Spleen (tissue), 7 donors: ENCODE data around the gene CLSTN3.

Experiments
- POLR2A ChIP-seq, 3 donors: fragments of 450-650 bp; IDR thresholded peaks; one replicate each; pipeline ENCODE4 v1.5.1; 2017; ENCODE audit warnings: antibody characterized with exemption in 3 of 3, mild to moderate bottlenecking in 1 of 3
- POLR2AphosphoS5 ChIP-seq, 3 donors: sonication (generic); formaldehyde crosslinking; IDR thresholded peaks; one replicate each; pipeline ENCODE4 v1.5.1; 2017; ENCODE audit warnings: antibody characterized with exemption in 3 of 3
- TF ChIP-seq, protein P1 (sequence below), 11 experiments: fragments of 200-600 bp in 7 of 11; fragments of 450-650 bp in 4 of 11; sonication (generic) in 4 of 11; IDR thresholded peaks in 8 of 11; conservative IDR thresholded peaks in 3 of 11; 1 replicate in 7 of 11; 2 replicates in 4 of 11; pipeline versions ENCODE4 v1.4.0 to v1.8.0; 2016 to 2021; ENCODE audit warnings: antibody characterized with exemption in 11 of 11, inconsistent platforms in 4 of 11, mild to moderate bottlenecking in 1 of 11
- donor health status: DM: no; HTN: no; CAD: no; lungs with moderate emphysema.
- donor health status: DM: no; HTN: no; CAD: no.
- donor health status: DM: no; HTN: no; CAD: no.

DNA sequence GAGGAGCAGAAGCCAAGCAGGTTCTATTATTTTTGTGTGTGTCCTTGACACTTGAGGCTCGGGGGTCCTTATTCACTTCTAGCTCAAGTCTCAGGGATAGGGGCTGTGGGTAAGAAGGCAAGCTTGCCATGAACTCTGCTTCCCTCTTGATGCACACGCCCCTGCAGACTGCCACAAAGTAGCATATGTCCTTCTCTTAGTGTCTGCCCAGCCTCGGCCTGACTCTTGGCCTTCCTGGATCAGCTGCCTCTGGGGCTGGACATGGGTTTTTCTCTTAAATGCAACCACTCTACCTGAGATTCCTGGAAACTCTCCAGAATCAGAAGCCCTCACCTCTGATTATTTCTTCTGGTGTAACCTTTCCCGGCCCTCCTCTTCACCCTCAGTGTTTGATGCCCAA lies 31.2 kb downstream of the CLSTN3 start:
- TF ChIP-seq, protein P1, sequence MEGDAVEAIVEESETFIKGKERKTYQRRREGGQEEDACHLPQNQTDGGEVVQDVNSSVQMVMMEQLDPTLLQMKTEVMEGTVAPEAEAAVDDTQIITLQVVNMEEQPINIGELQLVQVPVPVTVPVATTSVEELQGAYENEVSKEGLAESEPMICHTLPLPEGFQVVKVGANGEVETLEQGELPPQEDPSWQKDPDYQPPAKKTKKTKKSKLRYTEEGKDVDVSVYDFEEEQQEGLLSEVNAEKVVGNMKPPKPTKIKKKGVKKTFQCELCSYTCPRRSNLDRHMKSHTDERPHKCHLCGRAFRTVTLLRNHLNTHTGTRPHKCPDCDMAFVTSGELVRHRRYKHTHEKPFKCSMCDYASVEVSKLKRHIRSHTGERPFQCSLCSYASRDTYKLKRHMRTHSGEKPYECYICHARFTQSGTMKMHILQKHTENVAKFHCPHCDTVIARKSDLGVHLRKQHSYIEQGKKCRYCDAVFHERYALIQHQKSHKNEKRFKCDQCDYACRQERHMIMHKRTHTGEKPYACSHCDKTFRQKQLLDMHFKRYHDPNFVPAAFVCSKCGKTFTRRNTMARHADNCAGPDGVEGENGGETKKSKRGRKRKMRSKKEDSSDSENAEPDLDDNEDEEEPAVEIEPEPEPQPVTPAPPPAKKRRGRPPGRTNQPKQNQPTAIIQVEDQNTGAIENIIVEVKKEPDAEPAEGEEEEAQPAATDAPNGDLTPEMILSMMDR (IDR thresholded peaks at IDR 0.05 in 8 of 11, conservative IDR thresholded peaks at IDR 0.05 in 3 of 11) = no peak
- TF ChIP-seq POLR2AphosphoS5 (IDR thresholded peaks at IDR 0.05) (no peak), POLR2A (IDR thresholded peaks at IDR 0.05) (no peak)
